Testis (tissue), 2 donors: ENCODE data around the gene CMTM2.

ENCODE experiments used
- CTCF ChIP-seq, 3 experiments: fragments of 450-650 bp in 2 of 3; fragments of 200-600 bp in 1 of 3; sonication (generic) in 1 of 3; IDR thresholded peaks; one replicate each; pipeline ENCODE4 v1.5.1; 2016 to 2019; ENCODE audit warnings: antibody characterized with exemption in 3 of 3, mild to moderate bottlenecking in 2 of 3, moderate library complexity in 1 of 3
- POLR2A ChIP-seq: fragments of 450-650 bp; IDR thresholded peaks from one replicate; pipeline ENCODE4 v1.6.1; 2017; ENCODE audit warnings: antibody characterized with exemption, mild to moderate bottlenecking, moderate library complexity

GRCh38 chr16:66590322-66590721 is 11.1 kb downstream of the CMTM2 start:
- TF ChIP-seq CTCF (IDR thresholded peaks at IDR 0.05) (no peak), POLR2A (no peak)
